ENCODE measurements around the gene EPHB3.

Gene EPHB3

GRCh38 chr3:184537885-184538665, 23.5 kb upstream of the EPHB3 start:
- no peak for DNase-seq (ENCODE audit: low read depth)
- no peak for TF ChIP-seq MAX (IDR thresholded peaks at IDR 0.05; ENCODE audit: low read depth, low read length)
- TF ChIP-seq CTCF (IDR thresholded peaks at IDR 0.05; ENCODE audit: low read depth, low read length): no peak
- no peak for TF ChIP-seq MYC (IDR thresholded peaks at IDR 0.05; ENCODE audit: low read depth, low read length)
- TF ChIP-seq POLR2A (IDR thresholded peaks at IDR 0.05; ENCODE audit: extremely low read depth, insufficient read length): no peak
- no peak overlapping the region for H3K4me3 ChIP-seq (ENCODE audit: low read depth, low read length)

- DNase-seq (ENCODE audit: low read depth): no peak
These were observed 22.7 kb upstream of the EPHB3 start for GRCh38 chr3:184538666-184539431.

GRCh38 chr3:184539801-184540435, 21.7 kb upstream of the EPHB3 start:
- TF ChIP-seq MAX (IDR thresholded peaks at IDR 0.05; ENCODE audit: low read depth, low read length) (no peak), MYC (IDR thresholded peaks at IDR 0.05; ENCODE audit: low read depth, low read length) (no peak), CTCF (IDR thresholded peaks at IDR 0.05; ENCODE audit: low read depth, low read length) (no peak), POLR2A (IDR thresholded peaks at IDR 0.05; ENCODE audit: extremely low read depth, insufficient read length) (no peak)
- no peak overlapping the region for H3K4me3 ChIP-seq (ENCODE audit: low read depth, low read length)
- DNase-seq (ENCODE audit: low read depth): no peak

More at GRCh38 chr3:184538666-184539431, 22.7 kb upstream of the EPHB3 start:
- no peak overlapping the region for H3K4me3 ChIP-seq (ENCODE audit: low read depth, low read length)
- TF ChIP-seq CTCF (IDR thresholded peaks at IDR 0.05; ENCODE audit: low read depth, low read length) (no peak), MAX (IDR thresholded peaks at IDR 0.05; ENCODE audit: low read depth, low read length) (no peak), MYC (IDR thresholded peaks at IDR 0.05; ENCODE audit: low read depth, low read length) (no peak), POLR2A (IDR thresholded peaks at IDR 0.05; ENCODE audit: extremely low read depth, insufficient read length) (no peak)

- peak; percentile 61 for DNase-seq (ENCODE audit: low read depth)
- no peak for TF ChIP-seq MAX (IDR thresholded peaks at IDR 0.05; ENCODE audit: low read depth, low read length)
- TF ChIP-seq POLR2A (IDR thresholded peaks at IDR 0.05; ENCODE audit: extremely low read depth, insufficient read length): no peak
- TF ChIP-seq MYC (IDR thresholded peaks at IDR 0.05; ENCODE audit: low read depth, low read length): peak; percentile 10; the same call in 1 of the 2 replicates
- TF ChIP-seq CTCF (IDR thresholded peaks at IDR 0.05; ENCODE audit: low read depth, low read length): peak; percentile 80
- no peak overlapping the region for H3K4me3 ChIP-seq (ENCODE audit: low read depth, low read length)
These were observed 20.6 kb upstream of the EPHB3 start for GRCh38 chr3:184540777-184541681.

All from NB4 (cell line).